Mesenteric fat pad (tissue), 1 donor: ENCODE results near the gene DOCK9. TPM values are rescaled to one million over a fixed set of nuclear protein-coding genes. Genes with fewer than 3 reads are reported as not detected.

Experiments
- DNase-seq: peaks from one replicate; pipeline ENCODE4 v3.0.0-alpha.2; 2020; ENCODE audit warnings: low spot score
- total RNA-seq: library from RNA; stranded (reverse); fragmentation: NEBNext Ultra II Directional; extraction: Animal tissue kit (Norgen Biotek cat#: 25700); gene quantifications from one replicate; pipeline ENCODE4 v1.2.1, GENCODE V29; 2021
- donor health status: DM: yes; HTN: yes; CAD: no.

DOCK9 gene
- total RNA-seq, 1 donor from 2014 or later, result 127 TPM

- DNase-seq, result no peak
Measured at GRCh38 chr13:98888222-98888889, 89.5 kb downstream of the DOCK9 start.

GRCh38 chr13:98886587-98887230 lies 91.2 kb downstream of the DOCK9 start:
- no peak for DNase-seq

- DNase-seq, result no peak
Measured at GRCh38 chr13:98885600-98885999, 92.3 kb downstream of the DOCK9 start.

- no peak for DNase-seq
Measured at GRCh38 chr13:98883998-98884397, 93.9 kb downstream of the DOCK9 start.

- no peak for DNase-seq
Measured at GRCh38 chr13:98881390-98881789, 96.5 kb downstream of the DOCK9 start.

GRCh38 chr13:98880677-98881076 lies 97.2 kb downstream of the DOCK9 start:
- DNase-seq, result no peak

GRCh38 chr13:98879957-98880356 lies 97.9 kb downstream of the DOCK9 start:
- DNase-seq, result no peak

GRCh38 chr13:98879127-98879520 lies 98.7 kb downstream of the DOCK9 start:
- DNase-seq, result no peak

- no peak for DNase-seq
Measured at GRCh38 chr13:98878486-98879126, 99.3 kb downstream of the DOCK9 start.

GRCh38 chr13:98877936-98878335 lies 99.9 kb downstream of the DOCK9 start:
- no peak for DNase-seq

- DNase-seq, result no peak
Measured at GRCh38 chr13:98877466-98877865, 100.4 kb downstream of the DOCK9 start.

- no peak for DNase-seq
Measured at GRCh38 chr13:98875146-98875729, 102.6 kb downstream of the DOCK9 start.

- no peak for DNase-seq
Measured at GRCh38 chr13:98874029-98874397, 103.9 kb downstream of the DOCK9 start.

GRCh38 chr13:98873377-98874028 lies 104.4 kb downstream of the DOCK9 start:
- no peak for DNase-seq

- DNase-seq, result no peak
Measured at GRCh38 chr13:98871727-98872126, 106.1 kb downstream of the DOCK9 start.

- no peak for DNase-seq
Measured at GRCh38 chr13:98869408-98870090, 108.3 kb downstream of the DOCK9 start.

- DNase-seq, result no peak
Measured at GRCh38 chr13:98868932-98869331, 108.9 kb downstream of the DOCK9 start.

- DNase-seq, result no peak
Measured at GRCh38 chr13:98866882-98867281, 111.0 kb downstream of the DOCK9 start.

GRCh38 chr13:98860491-98860890 lies 117.4 kb downstream of the DOCK9 start:
- DNase-seq, result no peak

GRCh38 chr13:98858191-98858590 lies 119.7 kb downstream of the DOCK9 start:
- no peak for DNase-seq

- DNase-seq, result no peak
Measured at GRCh38 chr13:98856983-98857382, 120.9 kb downstream of the DOCK9 start.
